ENCODE measurements around the gene PIEZO2. TPM values are rescaled to one million over a fixed set of nuclear protein-coding genes. Genes with fewer than 3 reads are reported as not detected.

Gene PIEZO2
- total and polyA plus RNA-seq, 2 of the 8 experiments (the other 6 are each of a cell fraction or from before 2014, with no cell fraction given), result 4.7 to 16.5 TPM

DNA sequence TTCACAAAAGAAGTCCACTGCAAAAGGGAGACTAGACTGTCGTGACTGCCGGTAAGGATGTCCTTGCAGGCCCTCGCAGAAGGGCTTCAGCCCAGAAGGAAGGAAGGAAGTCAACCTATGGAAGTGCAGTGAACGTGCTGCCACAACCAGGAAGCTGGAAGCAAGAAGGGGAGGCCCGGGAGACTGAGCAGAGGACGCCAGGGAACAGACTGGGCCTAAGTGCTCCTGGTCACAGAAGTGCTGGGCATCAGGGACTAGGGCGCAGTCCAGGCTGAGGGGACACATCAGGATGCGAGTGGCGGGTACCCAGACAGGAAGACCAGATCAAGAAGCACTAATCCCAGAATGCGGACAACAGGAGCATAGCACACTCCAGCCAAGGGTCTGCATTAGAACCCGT, 78.8 kb downstream of the PIEZO2 start (continued):
- no peak for TF ChIP-seq CBX8 (IDR thresholded peaks at IDR 0.05; ENCODE audit: borderline replicate concordance, low read depth, low read length)
- no peak for TF ChIP-seq SAP30 (IDR thresholded peaks at IDR 0.05; ENCODE audit: insufficient read depth, insufficient replicate concordance, low read length)
- no peak for TF ChIP-seq MAFK (IDR thresholded peaks at IDR 0.05; ENCODE audit: low read depth, low read length)
- no peak for TF ChIP-seq TBP (IDR thresholded peaks at IDR 0.05; ENCODE audit: low read depth, low read length)
